ELF-1 (cell line): Measurements from ENCODE around the gene KCNN3.

Experiments used
- DNase-seq: peaks from one replicate; pipeline ENCODE4 v3.0.0-alpha.2; 2016; ENCODE audit warnings: low read depth, low spot score

KCNN3 gene

DNA sequence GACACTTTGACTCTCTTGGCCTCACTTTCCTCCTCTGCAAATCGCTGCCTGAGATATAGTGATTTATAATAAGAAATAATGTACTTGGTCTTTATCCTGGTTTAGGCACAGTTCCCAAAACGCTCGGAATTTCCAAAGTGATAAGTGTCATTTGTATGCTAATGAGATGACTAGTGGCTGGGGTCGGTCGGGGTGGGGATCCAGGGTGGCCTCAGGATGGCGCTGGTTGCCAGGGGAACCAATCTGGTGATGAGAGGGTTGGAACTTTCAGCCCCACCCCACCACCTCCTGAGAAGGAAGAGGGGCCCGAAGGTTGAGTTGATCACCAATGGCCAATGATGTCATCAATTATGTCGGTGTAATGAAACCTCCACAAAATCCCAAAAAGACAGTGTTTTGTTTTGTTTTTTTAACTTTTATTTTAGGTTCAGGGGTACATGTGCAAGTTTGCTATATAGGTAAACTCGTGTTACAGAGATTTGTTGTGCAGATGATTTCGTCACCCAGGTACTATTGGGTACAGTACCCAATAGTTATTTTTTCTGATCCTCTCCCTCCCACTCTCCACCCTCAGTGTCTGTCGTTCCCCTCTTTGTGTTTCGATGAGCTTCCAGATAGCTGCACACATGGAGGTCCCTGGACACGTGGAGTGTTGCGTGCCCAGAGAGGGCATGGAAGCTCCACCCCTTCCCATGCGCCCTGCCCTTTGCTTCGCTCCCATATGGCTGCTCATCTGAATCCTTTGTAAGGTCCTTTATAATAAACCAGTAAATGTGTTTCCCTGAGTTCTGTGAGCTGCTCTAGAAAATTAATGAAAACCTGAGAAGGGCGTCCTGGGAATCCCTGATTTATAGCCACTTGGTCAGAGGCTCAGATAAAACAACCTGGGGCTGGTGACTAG lies 97.2 kb downstream of the KCNN3 start:
- DNase-seq: peak; percentile 73

DNA sequence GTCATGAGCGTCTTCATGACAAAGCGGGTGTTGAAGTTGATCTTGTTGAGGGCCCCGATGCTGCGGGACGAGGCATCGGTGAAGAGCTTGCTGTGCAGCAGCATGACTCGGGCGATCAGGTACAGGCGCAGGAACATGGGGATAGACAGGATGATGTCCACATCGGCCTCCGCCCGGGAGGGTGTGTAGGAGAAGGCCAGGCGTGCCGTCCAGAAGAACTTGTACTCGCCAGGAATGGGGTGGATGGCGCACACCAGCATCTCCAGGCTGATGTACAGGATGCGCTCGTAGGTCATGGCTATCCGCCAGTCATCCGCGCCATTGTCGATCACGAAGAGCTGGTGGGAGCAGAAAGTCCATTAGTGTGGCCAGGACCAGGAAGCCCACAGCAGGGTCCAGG lies 98.0 kb downstream of the KCNN3 start:
- no peak for DNase-seq

DNA sequence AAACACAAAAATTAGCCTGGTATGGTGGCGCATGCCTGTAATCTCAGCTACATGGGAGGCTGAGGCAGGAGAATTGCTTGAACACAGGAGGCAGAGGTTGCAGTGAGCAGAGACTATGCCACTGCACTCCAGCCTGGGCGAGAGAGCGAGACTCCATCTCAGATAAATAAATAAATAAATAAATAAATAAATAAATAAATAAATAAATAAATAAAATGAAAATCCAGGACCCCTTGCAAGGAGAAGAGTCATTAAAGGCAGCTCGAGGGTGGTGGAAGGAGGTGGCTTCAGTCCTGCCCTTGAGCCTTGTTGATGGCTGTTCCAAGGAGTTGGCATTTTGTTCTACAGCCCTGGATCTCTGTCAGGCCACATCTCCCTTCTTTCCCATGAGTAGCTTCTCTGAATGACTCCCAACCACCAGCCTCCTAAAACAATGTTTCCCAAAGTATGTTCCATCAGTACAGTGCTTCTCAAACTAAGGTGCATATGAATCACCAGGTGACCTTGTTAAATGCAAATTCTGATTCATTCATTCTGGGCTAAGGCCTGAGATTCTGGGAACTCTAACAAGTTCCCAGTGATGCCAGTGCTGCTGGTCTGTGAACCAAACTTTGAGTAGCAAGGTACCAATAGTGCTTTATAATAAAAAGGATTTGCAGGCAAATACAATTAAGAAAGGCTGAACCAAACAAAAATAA lies 99.0 kb downstream of the KCNN3 start:
- no peak for DNase-seq

DNA sequence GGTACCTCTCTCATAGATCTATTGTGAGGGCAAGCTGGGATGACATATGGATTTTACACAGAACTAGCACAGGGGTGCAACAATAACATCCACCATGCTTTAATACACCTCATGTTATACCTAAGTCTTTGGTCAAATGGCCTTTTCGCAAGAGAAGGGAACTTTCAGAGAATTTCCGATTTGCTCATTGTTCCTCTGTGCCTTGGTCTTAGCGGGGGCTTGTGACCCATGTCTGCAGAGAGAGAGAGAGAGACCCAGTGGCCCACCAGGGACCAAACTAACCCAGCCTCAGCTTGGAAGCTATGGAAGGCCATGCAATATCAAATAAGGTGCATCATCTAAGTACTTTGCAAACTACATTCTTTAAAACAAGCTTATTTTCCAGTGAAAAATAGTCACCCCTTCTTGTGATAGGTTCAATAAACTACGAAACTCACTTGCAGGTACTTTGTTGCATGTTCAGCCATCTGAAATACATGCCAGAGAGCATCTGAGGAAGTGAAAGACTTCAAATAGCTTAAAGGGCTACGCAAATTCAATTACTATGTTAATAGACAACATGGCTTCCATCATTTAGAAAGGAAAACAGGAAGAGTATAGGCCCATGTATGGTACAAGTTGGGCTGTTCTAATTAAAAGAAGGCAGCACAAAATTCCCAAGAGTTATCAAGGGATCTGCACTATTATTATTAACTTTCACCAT lies 100.7 kb downstream of the KCNN3 start:
- no peak for DNase-seq

DNA sequence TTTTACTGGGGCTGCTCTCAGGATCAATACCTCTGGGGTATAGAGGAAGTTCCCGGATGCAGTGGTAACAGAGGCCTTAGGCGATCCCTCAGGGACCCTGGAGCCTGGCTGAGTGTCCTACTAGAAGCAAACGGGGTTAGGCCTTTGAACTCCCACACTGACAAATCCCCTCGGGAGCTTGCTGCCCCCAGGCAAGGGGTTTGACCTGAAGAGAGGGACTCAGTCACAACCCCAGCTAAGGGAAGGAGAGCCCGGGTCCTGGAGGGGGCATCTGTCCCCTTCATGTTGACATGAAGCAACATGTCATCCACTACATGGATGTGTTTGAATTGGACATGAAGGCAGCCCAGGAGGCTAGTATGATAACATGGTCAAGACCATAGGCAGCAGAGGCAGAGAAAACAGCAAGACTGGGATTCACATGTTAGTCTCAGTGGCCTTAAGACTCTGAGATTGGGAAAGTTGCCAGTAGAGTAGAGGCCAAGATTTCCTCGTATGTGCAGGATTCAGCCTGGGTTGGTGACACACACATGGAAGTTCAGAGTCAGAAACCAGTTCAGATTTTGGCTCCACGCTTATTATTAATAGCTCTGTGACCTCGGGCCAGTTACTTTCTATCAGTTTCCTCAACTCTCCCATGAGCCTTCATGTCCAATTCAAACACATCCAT lies 101.5 kb downstream of the KCNN3 start:
- DNase-seq: no peak

DNA sequence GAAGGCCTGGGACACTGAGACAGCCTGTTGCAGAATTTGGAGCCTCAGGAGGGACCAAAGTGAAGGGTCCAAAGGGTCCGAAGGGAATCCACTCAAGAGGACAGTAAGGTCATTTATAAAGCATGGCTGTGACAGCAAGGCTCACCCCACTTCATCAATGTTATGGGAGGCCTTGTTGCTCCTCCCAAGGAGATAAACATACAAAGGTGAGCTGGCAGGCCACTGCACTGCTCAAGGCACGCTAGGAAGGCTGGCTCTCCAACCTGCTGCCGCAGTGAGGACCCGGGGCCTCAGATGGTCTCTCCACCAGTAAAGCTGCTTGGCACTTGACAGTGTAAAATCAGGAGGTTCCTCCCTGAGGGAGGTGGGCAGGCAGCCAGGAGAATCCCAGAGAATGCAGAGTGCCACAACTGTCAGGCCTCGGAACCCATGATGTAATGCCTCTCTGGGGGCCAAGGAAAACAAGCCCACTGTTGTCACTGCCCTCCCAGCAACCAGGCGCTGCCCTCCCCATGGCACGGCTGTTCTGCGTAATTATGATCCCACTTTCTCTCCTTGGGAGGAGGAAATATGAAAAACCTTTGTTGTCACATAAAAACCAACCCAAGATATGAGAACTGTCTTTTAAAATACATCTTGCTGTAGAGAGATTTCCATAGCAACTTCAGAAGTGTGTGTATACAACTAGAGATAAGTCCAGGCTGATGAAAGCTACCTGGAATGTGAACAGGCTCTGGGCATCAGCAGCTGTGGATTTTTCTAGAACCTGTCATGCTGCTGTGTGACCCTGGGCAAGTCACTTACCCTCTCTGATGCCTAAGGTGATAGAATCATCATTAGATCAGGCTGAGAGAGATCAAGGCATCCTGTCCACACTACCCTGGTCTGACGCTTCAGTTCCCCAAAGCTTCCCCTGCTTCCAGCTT lies 102.5 kb downstream of the KCNN3 start:
- DNase-seq: no peak

DNA sequence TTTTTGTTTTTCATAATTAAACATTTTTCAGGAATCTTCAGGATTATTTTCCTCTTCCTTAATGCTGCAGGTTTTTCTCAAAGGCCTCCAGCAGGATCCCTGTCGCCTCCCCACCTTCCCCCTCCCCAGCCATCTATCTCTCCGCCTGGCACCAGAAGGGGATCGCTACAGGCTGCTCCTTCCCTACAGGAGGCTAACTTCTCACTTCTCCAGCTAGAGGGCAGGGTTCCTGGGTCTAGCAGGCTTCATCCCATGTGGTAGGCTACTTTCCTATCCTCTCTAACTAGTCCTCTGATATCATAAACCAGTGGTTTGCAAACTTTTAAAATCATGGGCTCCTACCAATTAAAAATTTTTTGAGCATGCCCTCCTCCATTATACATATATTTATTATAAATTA lies 104.1 kb downstream of the KCNN3 start:
- peak; percentile 52 for DNase-seq

DNA sequence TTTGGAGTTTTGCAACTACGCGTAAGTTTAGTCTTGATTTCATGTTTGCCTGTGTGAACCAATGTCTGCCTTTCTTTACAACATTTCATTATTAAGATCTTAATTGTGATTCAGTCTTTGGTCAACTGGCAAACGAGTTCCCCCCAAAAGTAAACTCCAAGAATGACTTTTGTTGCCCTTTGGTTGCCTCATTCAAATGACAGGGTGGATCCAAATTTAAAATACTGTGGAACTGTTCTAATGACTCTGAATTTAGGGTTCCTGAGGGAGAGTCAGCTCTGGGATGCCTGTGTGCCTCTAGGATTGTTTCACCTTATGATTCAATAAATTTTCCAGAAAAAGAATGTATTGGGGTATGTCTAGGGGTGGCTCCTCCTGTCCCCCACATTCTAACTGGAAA lies 105.3 kb downstream of the KCNN3 start:
- no peak for DNase-seq

DNA sequence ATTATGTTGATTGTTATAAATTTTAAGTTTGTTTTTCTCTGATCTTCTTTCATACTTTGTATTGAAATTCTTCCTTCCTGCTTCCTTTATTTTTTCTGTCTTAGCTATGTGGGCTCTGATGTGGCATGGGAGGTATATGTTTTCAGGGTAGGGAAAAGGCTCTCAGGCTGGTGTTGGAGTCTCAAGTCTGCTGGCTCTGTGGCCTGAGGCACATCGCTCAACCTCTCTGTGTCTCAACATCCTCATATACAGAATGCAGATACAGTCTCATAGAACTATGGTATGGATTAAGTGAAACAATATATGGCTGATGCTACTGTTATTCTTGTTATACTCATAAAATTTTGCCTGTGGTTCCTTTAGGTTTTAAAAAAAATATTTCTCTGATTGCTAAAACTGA lies 105.9 kb downstream of the KCNN3 start:
- no peak for DNase-seq

DNA sequence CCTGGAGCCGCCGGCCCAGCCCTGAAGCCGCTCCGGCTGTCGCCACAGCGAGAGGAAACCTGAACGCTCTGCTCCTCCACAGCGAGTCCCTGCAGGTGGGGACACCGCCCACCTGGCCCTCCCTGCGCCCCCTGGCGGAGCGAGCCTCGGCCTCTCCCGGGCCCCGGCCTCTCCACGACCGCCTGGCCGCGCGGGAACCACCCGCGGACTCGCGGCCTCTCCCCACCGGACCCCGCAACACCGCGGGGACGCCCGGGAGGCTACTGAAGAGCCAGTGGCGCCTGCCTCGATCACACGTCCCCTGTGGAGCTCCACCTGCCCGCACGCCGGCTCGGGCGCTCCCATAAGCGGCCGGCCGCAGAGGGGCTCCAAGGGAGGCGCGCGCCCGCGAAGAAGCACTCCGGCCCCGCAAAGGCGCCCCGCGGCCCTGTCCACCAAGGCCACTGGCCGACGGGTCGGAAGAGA lies 109.6 kb downstream of the KCNN3 start:
- peak; percentile 77 for DNase-seq

DNA sequence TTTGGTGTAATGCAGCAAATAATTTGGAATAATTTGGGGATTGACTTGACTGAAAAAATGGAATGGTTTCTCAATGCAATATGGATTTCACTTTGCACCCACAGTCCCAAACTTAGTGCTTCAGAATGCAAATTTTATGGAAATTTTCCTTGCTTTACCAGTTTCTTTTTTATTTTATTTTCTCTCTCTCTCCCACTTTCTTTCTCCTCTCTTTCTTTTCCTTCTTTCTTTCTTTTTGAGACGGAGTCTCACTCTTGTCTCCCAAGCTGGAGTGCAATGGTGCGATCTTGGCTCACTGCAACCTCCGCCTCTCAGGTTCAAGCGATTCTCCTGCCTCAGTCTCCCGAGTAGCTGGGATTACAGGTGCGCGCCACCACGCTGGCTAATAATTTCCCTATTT lies 110.3 kb downstream of the KCNN3 start:
- no peak for DNase-seq

DNA sequence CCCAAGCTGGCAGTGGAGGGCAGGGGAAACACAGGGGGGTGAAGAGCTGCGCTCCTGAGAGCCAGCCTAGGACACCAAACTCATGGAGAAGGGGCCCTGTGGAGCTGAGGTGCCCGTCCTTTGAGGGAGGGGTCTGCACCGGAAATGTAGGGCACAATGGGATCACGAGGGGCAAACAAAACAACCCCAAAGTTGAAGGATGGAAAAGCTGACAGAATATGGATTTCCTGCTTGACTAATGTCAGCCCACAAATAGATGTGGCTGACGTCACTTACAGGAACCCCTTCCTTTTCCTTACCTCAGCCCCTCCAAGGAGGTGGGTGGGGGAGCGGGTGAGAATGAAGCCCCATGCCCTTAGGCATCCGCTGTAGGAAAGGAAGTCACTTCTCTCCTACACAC lies 110.9 kb downstream of the KCNN3 start:
- DNase-seq: no peak

DNA sequence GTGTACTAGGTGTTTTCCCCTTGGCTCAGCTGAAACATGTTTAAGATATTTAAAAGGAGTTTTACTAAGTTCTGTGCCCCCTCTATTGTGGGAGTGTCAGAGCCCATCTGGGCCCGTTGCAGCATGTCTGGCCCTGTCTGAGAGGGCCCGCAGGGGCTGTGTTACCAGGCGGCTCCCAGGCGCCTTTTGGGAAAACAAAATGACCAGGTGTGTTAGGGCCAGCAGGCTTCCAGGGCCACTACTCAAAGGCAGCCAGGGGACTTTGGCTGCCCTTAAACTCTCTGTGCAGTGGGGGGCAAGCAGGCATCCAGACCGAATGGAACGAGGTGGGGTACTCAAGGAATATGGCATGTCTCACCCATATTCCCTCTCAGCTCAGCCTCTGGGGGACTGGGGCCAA lies 111.7 kb downstream of the KCNN3 start:
- DNase-seq: no peak

DNA sequence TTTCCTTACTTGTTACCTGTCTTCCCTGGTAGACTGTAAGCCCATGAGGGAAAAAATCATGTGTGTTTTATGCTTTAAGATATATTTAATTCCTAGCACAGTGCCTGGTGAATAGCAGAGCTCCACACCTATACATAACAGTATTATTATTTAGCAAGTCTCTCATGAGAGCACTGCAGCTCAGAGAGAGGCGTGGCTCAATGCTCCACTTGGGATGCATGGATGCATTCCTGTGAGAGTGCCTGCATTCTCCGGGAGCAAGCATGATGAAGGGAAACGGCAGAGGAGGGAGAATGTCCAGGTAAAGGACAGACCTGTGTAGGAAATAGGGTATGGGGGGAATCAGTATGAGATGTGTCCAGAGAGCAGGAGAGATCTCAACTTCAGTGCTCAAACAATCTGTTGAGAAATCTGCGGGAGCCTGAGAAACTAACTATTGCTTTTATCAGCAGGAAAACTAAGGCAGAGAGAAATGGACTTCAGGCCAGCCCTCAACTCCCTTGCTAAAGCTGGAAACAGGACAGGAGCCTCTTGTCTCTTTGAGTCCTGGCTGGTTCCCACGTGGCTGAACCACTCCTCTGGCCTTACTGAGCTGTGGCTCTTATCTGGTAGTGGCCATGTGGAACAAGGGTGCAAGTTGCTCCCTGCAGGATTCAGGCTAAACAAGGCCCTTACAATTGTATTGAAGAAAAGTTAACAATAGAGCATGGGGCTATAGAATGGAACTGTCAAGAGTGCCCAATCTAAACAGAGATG lies 113.1 kb downstream of the KCNN3 start:
- DNase-seq: no peak

DNA sequence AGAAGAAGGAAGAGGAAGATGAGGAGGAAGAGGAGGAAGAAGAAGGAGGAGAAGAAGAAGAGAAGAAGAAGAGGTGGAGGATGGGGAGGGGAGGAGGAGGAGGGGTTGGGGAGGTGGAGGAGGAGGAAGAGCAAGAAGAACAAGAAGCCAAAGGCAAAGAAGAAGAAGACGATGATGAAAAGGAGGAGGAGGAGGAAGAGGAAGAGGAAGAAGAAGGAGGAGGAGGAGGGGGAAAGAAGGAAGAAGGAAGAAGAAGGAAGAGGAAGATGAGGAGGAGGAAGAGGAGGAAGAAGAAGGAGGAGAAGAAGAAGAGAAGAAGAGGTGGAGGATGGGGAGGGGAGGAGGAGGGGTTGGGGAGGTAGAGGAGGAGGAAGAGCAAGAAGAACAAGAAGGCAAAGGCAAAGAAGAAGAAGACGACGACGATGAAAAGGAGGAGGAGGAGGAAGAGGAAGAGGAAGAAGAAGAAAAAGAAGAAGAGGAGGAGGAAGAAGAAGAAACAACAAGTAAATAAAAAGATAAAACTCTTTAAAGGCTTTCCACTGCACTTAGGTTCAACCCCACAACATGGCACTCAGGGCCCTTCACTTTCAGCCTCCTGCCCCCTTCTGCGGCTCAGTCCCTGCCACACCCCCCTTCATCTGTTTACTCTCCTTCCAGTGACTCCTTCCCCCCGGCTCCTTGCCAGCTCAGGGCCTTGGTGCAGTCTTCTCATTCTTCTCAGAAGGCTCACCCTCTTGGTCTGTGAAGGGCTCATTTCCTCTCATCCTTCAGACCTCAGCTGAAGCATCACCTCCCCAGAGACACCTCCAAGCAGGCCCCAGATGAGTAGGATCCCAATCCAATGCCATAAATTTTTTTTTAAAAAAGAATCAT lies 114.0 kb downstream of the KCNN3 start:
- no peak for DNase-seq

DNA sequence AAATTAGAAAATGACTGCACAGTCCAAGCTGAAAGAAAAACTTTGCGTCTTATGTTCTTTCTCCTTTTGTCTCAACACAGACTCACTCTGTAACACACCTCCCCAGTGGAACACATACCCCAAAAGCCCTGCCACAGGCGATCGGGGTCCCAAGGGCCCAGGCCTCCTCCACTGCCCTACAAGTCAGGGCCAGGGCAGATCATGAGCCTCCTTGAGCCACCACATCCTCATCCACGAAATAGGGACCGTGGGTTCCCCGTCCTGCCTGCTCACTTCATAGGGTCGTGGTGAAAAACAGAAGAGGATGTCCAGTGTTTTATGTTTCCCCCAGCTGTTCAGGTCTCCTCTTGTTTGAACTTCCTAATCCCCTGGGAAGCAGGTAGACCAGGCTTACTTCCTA lies 116.7 kb downstream of the KCNN3 start:
- DNase-seq: no peak

DNA sequence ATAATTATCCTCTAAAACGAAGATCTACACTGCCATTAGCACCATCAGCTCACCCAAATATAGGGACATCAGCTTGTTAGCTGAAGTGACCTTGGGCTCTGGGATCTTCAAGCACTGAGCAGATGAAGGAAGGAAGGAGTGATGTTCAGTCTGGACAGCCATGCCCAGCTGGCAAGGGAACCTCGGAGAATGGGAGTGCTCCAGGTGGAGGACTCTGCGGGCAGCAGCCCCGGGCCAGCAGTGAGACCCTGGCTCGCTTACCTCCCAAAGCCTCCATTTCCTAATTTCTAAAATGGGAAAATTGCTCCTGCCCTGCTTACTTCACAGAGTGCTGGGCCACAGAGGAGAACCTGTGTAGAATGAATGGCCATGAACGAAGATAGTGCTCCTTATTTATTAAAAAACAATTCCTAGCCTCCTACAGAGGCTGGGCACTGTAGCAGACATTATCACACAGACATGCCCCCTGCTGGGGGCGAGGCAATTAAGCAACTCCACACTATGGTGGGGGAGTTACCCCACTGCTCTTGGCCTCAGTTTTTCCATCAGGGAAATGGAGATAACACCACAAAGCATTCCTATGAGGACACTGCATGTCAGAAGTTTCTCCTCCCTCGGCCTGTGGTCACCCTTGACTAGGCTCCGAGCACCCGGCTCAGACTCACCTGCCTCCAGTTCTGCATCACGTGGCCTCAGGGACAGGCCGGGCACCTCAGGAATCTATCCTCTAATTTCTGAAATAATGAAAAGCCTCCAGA lies 117.6 kb downstream of the KCNN3 start:
- DNase-seq: no peak

DNA sequence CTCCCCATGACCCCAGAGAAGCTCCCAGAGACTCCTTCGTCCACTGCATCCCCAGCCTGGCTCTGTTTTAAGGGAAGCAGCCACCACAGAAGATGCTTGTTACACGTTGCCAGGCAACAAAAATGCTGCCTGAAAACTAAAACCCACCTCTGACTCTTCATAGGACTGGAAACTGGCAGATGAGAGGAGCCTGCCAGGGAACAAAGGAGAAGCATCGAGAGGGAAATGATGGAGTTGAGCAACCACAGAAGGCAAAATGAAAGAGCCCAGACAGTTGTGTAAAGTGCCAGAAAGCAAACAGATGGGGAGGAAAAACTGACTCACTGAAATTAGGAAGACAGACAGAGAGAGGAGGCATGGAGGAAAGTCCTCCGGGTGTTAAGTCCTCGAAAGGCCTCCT lies 118.4 kb downstream of the KCNN3 start:
- DNase-seq: no peak
